ENCODE results near the gene NOS3. TPM values are rescaled to one million over a fixed set of nuclear protein-coding genes. Genes with fewer than 3 reads are reported as not detected.
A peak's percentile ranks its signal among the peaks of the same experiment; 100 is the strongest.

The NOS3 gene
- total RNA-seq, 3 donors from 2014 or later, result 2.5 to 6.3 (median 6.0) TPM

- H3K4me1 ChIP-seq (ENCODE audit: low read depth), result no peaks in the 10 kb centered on the region
- no peaks in the 10 kb centered on the region for H3K9me3 ChIP-seq
- DNase-seq (no peak), ATAC-seq (no peak)
- intact Hi-C loops (cut with DNase I, micrococcal nuclease), result no loop called here
- no peaks in the 10 kb centered on the region for H3K36me3 ChIP-seq (ENCODE audit: low read depth)
- TF ChIP-seq CTCF (IDR thresholded peaks at IDR 0.05), result no peak
- no peak overlapping the region for H3K4me3 ChIP-seq
Observed at GRCh38 chr7:150999001-150999400, 8.2 kb downstream of the NOS3 start.

GRCh38 chr7:150999497-151000230 lies 8.8 kb downstream of the NOS3 start:
- ATAC-seq, result no peak
- H3K9me3 ChIP-seq, result no peaks in the 10 kb centered on the region
- TF ChIP-seq CTCF (IDR thresholded peaks at IDR 0.05), result no peak
- H3K4me3 ChIP-seq, result no peak overlapping the region
- intact Hi-C loops (cut with DNase I, micrococcal nuclease), result no loop called here
- H3K4me1 ChIP-seq (ENCODE audit: low read depth), result no peaks in the 10 kb centered on the region
- no peak for DNase-seq
- no peaks in the 10 kb centered on the region for H3K36me3 ChIP-seq (ENCODE audit: low read depth)

- H3K9me3 ChIP-seq, result no peaks in the 10 kb centered on the region
- no peaks in the 10 kb centered on the region for H3K4me1 ChIP-seq (ENCODE audit: low read depth)
- no peak overlapping the region for H3K4me3 ChIP-seq
- TF ChIP-seq CTCF (IDR thresholded peaks at IDR 0.05), result no peak
- intact Hi-C loops (cut with DNase I, micrococcal nuclease), result no loop called here
- H3K36me3 ChIP-seq (ENCODE audit: low read depth), result no peaks in the 10 kb centered on the region
- DNase-seq (no peak), ATAC-seq (no peak)
Observed at GRCh38 chr7:151000897-151001495, 10.2 kb downstream of the NOS3 start.

GRCh38 chr7:151001546-151001945 lies 10.7 kb downstream of the NOS3 start:
- intact Hi-C loops (cut with DNase I, micrococcal nuclease), result no loop called here
- no peak overlapping the region for H3K4me3 ChIP-seq
- no peak for DNase-seq
- H3K4me1 ChIP-seq (ENCODE audit: low read depth), result no peaks in the 10 kb centered on the region
- ATAC-seq, result no peak
- TF ChIP-seq CTCF (IDR thresholded peaks at IDR 0.05), result no peak
- no peaks in the 10 kb centered on the region for H3K36me3 ChIP-seq (ENCODE audit: low read depth)
- no peaks in the 10 kb centered on the region for H3K9me3 ChIP-seq

- Histone ChIP-seq H3K4me1 (ENCODE audit: low read depth) (no peaks in the 10 kb centered on the region), H3K4me3 (no peak overlapping the region), H3K36me3 (ENCODE audit: low read depth) (no peaks in the 10 kb centered on the region), H3K9me3 (no peaks in the 10 kb centered on the region)
- ATAC-seq (peak; percentile 42), DNase-seq (peak in 1 of 3 donors; percentile 26)
- intact Hi-C loops (cut with DNase I, micrococcal nuclease), result no loop called here
- no peak for TF ChIP-seq CTCF (IDR thresholded peaks at IDR 0.05)
Observed at GRCh38 chr7:151003572-151003971, 12.8 kb downstream of the NOS3 start.
